Hepatocyte (in vitro differentiated cells): ENCODE data around the gene USP32.

Experiments
- EZH2 ChIP-seq: fragments of 200-600 bp; sonication (generic); IDR thresholded peaks from 2 replicates; pipeline ENCODE4 v1.6.1; 2016; ENCODE audit warnings: antibody characterized with exemption, mild to moderate bottlenecking, borderline replicate concordance
- EZH2phosphoT487 ChIP-seq: fragments of 200-600 bp; sonication (generic); IDR thresholded peaks from one replicate; pipeline ENCODE4 v1.6.1; 2018; ENCODE audit warnings: antibody characterized with exemption, mild to moderate bottlenecking, low read depth, moderate library complexity; ENCODE audit not compliant: unreplicated experiment, severe bottlenecking
- TF ChIP-seq, protein P1 (sequence below): fragments of 200-600 bp; sonication (generic); IDR thresholded peaks from 2 replicates; pipeline ENCODE4 v1.5.1; 2016; ENCODE audit warnings: antibody characterized with exemption, mild to moderate bottlenecking; ENCODE audit not compliant: poor library complexity

GRCh38 chr17:60277258-60277657, 114.7 kb downstream of the USP32 start:
- TF ChIP-seq, protein P1, sequence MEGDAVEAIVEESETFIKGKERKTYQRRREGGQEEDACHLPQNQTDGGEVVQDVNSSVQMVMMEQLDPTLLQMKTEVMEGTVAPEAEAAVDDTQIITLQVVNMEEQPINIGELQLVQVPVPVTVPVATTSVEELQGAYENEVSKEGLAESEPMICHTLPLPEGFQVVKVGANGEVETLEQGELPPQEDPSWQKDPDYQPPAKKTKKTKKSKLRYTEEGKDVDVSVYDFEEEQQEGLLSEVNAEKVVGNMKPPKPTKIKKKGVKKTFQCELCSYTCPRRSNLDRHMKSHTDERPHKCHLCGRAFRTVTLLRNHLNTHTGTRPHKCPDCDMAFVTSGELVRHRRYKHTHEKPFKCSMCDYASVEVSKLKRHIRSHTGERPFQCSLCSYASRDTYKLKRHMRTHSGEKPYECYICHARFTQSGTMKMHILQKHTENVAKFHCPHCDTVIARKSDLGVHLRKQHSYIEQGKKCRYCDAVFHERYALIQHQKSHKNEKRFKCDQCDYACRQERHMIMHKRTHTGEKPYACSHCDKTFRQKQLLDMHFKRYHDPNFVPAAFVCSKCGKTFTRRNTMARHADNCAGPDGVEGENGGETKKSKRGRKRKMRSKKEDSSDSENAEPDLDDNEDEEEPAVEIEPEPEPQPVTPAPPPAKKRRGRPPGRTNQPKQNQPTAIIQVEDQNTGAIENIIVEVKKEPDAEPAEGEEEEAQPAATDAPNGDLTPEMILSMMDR = no peak
- TF ChIP-seq EZH2phosphoT487 = no peak
- no peak for TF ChIP-seq EZH2
